Measurements from ENCODE around the gene PLPPR5.

GRCh38 chr1:98940722-98941079, 64.0 kb downstream of the PLPPR5 start:
- no peak for TF ChIP-seq CTCF (IDR thresholded peaks at IDR 0.05 in 2 of 3, conservative IDR thresholded peaks at IDR 0.05 in 1 of 3; ENCODE audit: borderline replicate concordance in 1 of 3, insufficient read depth in 1 of 3, low read depth in 2 of 3, low read length in 2 of 3)
- TF ChIP-seq ZBTB33 (IDR thresholded peaks at IDR 0.05; ENCODE audit: extremely low read depth, insufficient replicate concordance, low read length) = no peak
- TF ChIP-seq POLR2A (IDR thresholded peaks at IDR 0.05; ENCODE audit: borderline replicate concordance, extremely low read depth, insufficient read depth, insufficient read length) = no peak
- no peak for TF ChIP-seq REST (IDR thresholded peaks at IDR 0.05; ENCODE audit: low read depth)
- no peak for TF ChIP-seq RAD21 (IDR thresholded peaks at IDR 0.05; ENCODE audit: low read depth)
- TF ChIP-seq EZH2 (IDR thresholded peaks at IDR 0.05) = no peak
- no peak for TF ChIP-seq JUND (IDR thresholded peaks at IDR 0.05)
- no peak for TF ChIP-seq YY1 (IDR thresholded peaks at IDR 0.05; ENCODE audit: extremely low read depth, insufficient replicate concordance, low read depth, low read length)
- TF ChIP-seq CBX3 (IDR thresholded peaks at IDR 0.05; ENCODE audit: low read depth) = no peak
- no peak for TF ChIP-seq ZNF274 (IDR thresholded peaks at IDR 0.05; ENCODE audit: low read depth, low read length)
- TF ChIP-seq CEBPB (IDR thresholded peaks at IDR 0.05; ENCODE audit: low read depth) = no peak
